Stimulated activated CD4-positive, alpha-beta T cell treated with anti-CD3 and anti-CD28 coated beads, Interleukin-12 subunit alpha, Interleukin-12 subunit beta, amount 100 ng/mL, for 24 hours (primary cell): ENCODE measurements around the gene WSCD2.
"Not testable (repeated sequence)": the region's sequence is repeated elsewhere in the genome, so short reads cannot be mapped to it uniquely, and the experiment has no call there.

ENCODE experiments used
- DNase-seq, 2 experiments: peaks; one replicate each; pipeline ENCODE4 v3.0.0-alpha.2; 2020; ENCODE audit warnings: low read depth in 2 of 2

Gene WSCD2

DNA sequence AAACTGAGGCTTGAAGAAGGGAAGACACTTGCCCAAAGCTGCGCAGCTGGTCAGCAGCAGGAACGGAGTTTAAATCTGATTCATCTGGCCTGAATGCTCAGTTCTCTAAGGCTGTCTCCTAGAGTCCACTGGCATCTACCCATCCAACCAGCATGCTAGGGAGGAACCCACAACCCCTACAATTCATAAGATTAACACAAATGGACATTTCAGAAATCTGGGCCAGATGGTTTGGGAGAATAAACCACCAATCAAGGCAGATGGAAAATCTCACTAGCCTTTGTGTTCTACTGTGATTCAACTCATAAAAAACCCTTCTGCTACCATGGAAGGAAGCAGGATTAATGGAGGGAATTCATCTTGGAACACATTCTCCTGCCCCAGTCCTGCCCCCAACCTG lies 67.8 kb downstream of the WSCD2 start:
- no peak for DNase-seq

DNA sequence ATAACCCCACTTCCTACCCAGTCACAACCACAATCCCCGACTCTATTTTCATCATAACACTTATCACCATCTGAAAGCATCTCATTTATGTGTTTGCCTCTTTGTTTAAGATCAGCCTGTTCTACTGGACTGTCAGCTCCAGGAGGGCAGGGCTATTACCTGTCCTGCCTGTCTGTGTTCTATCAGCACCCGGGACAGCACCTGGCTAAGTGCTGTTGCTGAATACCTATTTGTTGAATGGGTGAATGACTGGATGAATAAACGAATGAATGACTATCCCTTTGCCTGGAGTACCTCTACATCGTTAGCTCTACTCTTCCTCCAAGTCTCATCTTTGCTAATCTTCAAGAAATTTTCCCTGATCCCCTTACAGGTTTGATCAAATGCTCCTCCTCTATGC lies 69.0 kb downstream of the WSCD2 start:
- no peak for DNase-seq

GRCh38 chr12:108199106-108199505 lies 70.0 kb downstream of the WSCD2 start:
- DNase-seq: no peak

DNA sequence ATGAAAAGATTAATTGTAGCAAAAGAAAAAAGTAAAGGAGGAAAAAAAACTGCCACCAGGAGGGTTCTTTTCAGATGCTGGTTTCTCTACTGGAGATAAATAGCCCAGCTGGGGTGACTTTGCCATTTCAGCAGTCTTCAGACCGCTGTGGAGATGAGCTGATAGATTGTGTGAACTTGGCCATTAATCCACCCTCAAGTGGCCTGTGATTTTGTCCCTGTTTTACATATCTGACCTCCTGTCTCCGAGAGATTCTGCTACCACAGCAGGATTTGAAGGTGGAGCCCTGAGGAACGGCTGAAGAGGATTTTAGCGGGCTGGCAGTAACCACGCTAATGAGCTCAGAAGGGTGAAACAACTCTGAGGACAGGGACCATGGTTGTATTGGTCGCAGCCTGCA lies 72.7 kb downstream of the WSCD2 start:
- no peak for DNase-seq

DNA sequence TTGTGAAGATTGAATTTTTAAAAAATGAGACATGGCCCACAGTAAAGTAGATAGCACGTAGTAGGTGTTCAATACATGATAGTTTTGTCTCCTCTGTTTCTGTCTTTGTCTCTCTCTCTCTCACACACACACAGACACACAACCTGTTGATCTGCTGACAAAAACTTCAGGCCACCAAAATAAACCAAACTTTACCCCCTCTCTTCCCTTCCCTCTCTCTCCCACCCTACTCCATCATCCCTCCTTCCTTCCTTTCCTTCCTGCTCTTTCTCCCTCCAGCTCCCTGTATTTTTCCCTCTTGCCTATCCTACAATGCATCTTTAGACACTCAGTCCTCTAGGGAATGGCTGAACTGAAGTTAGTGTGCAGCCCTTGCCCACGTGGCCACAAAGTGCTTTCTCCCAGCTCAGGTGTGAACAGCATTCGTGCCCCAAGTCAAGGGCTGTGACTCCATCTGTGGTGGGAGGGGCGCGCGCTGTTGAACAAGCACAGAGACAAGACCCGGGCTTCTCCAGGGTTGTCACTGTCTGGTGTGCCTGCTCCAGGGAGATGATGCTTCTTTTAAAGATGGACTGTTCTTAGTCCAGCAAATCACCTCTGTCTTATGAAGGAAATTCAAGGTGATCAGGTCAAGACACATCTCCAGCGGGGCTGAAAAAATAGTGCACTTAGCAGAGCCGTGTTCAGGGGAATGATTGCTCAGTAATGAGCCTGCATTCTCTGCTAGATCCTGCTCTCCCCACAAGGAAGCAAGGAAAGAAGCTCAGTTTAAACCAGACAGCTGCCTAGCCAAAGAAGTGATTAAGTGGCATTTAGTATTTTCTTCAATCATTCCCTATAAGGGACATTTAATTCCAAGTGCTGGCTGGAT lies 75.3 kb downstream of the WSCD2 start:
- DNase-seq: no peak

DNA sequence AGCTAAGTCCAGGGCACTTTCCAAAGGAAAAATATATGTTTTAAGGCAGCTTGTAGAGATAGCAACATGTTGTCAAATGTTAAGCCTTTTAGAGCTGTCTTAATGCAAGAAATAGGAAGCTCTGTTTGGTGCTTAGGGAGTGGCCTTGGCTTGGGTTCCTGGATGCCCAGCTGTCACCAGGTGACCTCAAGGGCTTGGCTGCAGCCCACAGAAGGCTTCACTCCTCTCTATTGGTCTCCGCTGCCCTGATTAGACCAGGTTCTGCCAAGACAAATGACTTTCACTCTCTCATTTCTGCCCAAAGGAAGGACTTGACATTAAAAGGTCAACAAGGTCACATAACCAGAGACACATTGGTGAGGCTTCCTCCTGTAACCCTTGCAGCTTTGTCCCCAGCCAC lies 76.8 kb downstream of the WSCD2 start:
- no peak for DNase-seq

- no peak for DNase-seq
Measured at GRCh38 chr12:108207791-108208730, 79.0 kb downstream of the WSCD2 start.

DNA sequence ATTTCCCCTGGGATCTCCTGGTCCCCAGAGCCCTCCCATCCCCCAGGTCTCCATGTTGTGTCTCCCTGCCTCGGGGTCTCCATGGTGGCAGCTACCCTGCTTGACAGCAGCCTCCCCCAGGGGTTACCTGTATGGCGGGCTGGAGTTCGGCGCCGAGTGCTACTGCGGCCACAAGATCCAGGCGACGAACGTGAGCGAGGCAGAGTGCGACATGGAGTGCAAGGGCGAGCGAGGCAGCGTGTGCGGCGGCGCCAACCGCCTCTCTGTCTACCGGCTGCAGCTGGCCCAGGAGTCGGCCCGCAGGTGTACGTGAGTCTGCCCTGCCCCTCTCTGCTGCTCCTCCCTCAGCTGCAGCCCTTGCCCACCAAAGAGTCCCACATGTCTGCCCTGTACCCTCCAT lies 80.9 kb downstream of the WSCD2 start:
- DNase-seq: no peak

DNA sequence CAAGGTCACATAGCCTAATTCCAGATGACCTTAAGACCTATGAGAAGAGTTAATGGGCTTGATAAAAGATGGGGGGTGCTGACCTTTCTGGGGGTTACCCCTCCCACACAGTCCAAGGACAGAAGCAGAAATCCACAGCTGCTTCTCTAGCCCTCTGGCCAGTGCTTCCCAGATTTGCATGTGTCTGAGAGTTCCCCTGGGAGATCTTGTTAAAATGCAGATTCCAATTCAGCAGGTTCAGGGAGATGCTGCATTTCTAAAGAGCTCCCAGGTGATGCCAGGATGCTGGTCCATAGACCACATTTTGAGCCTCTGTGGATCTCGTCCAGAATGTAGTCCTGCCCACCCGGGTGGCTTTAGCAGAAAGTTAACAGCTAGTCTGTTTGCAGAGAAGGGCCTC lies 82.1 kb downstream of the WSCD2 start:
- no peak for DNase-seq

DNA sequence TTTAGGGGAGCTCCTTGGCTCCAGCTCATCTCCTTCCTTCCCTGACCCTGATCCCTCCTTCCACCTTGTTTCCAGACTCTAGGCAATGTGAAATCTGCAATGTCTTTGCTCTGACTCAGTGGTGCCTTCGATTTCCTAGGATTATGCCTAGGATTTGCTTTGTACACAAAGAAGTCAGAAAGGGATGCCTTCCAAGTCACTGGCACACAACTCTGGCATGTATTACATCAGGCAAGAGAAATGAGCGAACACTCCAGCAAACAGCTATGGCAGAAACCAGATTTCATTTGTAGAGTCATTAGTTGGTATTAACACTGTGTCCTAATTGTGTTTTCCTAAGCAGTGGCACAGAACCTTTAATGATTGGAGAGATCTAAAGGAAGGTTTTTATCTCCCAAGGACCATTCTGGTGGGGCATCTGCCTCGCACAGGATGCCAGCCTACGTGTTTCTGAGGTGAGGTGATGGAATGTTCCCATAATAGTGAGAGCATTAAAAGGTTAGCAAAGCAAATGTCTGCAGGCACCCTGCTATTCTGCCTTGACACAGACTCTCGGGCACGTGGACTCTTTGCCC lies 84.9 kb downstream of the WSCD2 start:
- no peak for DNase-seq

DNA sequence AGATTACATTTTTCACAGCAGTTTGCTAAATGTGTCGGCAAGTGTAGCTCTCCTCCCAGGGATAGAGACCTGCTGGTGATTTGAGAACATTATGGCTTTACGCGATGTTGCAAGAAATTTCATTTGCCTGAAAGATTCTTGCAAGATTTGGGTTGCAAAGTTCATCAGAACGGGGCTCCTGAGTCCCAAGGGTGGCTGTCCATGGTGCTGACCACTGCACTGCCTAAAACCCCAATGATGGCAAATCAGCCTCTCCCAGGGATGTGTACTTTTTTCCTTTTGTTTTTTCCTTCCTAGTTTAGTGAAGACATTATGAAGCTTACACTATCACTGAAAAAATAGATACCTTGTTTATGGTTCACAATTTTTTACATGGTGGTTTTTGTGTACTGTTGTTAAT lies 85.4 kb downstream of the WSCD2 start:
- no peak for DNase-seq

DNA sequence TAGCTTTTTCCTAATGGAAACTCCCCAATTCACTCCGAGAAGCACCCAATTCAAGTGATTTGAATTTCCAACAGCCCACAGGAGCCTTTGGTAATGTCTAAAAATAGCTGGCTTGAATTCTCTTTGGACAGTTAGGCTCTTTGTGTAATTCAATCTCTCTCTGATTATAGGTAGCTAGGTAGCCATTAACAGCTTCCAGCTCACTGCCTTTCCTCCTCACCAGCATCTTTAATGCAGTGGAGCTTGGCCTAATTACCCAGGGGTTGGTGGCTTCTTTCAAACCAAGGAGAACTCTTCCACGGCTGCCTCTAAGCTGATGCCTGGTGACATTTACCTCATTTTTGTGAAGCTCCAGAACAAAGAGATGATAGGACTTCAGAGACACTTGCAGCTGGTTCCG lies 86.4 kb downstream of the WSCD2 start:
- DNase-seq: no peak

- no peak for DNase-seq
Measured at GRCh38 chr12:108218921-108219320, 89.8 kb downstream of the WSCD2 start.

GRCh38 chr12:108225101-108225500 lies 96.0 kb downstream of the WSCD2 start:
- DNase-seq: not testable (repeated sequence)

DNA sequence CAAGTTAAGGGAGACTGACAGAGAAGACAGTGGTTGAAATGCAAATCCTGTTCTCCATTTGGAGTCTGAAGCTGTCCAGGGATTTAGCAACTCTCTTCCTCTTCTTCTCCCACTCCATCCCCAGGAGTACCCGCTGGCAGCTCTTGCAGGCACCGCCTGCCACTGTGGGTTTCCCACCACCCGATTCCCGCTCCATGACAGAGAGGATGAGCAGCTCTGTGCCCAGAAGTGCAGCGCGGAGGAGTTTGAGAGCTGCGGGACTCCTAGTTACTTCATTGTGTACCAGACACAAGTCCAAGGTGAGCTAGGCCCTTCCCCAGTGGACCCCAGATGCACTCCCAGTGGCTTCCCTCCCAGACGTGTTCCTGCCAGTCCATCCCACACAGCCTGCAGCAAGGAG lies 97.8 kb downstream of the WSCD2 start:
- DNase-seq: no peak

DNA sequence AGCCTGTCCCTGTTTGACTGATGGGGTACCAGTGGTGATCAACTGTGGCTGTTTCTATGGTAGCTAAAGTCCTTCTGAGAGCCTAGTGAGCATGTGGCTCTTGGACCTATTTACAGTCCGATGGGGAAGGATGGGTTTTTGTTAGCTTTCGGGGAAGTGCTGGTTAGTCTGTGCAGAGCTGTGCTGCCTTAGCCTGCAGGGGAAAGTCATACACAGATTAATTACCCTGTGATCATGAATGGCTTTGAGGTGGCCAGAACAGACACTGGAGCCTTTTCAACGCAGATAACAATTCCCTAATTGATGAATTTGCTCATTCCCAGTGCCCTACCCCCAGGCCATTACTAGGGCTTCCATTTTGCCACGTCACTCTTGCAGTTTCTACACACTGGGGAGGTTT lies 99.7 kb downstream of the WSCD2 start:
- no peak for DNase-seq

DNA sequence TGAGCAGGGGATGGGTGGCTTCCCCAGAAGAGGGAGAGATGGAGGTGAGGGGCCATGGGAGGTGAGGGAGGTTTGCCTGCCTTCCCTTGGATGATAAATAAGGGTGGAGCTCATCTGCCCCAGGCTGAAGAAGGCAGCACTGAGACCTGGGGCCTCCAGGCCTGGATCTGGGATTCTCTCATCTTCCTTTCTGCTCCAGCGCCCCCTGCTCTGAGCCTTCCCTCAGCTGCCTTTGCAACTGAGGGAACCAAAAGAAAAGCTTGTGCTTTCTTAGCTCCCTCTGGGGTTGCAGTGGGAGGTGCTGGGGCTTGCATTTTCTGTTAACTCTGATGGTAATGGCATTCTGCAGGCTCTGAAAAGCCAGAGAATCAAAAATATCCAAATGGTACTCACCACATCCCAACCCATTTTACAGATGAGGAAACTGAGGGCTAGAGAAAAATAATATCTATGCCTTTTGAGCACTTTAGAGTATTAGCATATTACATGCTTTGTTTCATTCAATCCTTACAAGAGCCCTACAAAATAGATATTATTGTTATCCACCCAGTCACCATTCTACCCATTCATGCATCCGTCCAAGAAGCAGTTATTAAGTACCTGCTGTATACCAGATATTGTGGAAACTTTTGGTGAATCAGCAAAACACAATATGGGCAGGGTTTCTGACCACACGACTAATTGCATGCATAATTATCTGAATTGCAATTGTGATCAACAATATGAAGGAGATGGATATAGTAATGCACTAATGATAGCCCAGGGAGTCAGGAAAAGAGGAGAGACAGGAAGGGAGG lies 102.2 kb downstream of the WSCD2 start:
- DNase-seq: no peak

GRCh38 chr12:108231909-108232434 lies 102.9 kb downstream of the WSCD2 start:
- DNase-seq: no peak

DNA sequence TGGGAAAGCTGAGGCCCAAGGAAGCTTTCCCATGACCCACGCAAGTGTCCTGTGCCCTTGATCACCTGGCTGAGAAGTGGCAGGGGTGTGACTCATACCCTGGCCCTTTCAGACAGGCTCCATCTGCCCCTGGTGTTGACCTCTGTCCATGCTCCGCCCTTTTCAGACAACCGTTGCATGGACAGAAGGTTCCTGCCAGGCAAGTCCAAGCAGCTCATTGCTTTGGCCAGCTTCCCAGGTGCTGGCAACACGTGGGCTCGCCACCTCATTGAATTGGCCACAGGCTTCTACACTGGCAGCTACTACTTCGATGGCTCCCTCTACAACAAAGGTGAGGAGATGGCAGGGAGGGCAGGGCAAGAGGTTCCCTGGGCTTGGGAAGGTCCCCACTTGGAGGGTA lies 103.5 kb downstream of the WSCD2 start:
- DNase-seq: no peak

DNA sequence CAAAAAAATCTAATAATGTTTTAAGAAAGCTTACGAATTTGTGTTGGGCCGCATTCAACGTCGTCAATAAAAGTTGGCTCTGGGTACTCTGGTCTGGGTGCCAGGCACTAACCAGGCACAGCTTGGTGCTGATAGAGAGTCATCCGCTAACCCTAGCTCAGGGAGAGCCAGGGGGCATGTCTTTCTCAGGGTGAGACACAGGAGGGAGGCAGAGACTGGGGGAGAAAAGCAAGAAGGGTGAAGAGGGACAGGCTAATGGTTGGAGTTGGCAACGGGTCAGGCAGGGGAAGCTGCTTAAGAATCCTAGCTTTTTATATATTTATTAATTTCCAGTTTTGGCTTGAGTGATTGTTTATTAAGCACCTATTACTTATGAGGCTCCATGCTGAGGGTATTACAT lies 105.1 kb downstream of the WSCD2 start:
- DNase-seq: no peak

GRCh38 chr12:108235197-108235984 lies 106.3 kb downstream of the WSCD2 start:
- no peak for DNase-seq
